ENCODE data around the gene FOXL1. TPM values are rescaled to one million over a fixed set of nuclear protein-coding genes. Genes with fewer than 3 reads are reported as not detected.

FOXL1 gene
- total and polyA plus RNA-seq, 2 donors = 0.19 to 0.62 TPM

GRCh38 chr16:86608301-86608747, 30.0 kb downstream of the FOXL1 start:
- Histone ChIP-seq H3K27ac (ENCODE audit: low read depth in 1 of 2, low read length in 1 of 2) (peak overlapping the region in 1 of 2 donors; percentile 22), H3K4me1 (ENCODE audit: control insufficient read depth in 2 of 2, insufficient read depth in 2 of 2, low read length in 2 of 2) (peaks cover 0 to 3% of the 10 kb centered on the region in 2 donors), H3K36me3 (ENCODE audit: control insufficient read depth in 2 of 2, insufficient read depth in 2 of 2, low read length in 1 of 2) (no peaks in the 10 kb centered on the region), H3K9me3 (ENCODE audit: control insufficient read depth in 2 of 2, insufficient read depth in 1 of 2, low read length in 1 of 2) (peaks cover 0 to 3% of the 10 kb centered on the region in 2 donors), H3K4me3 (ENCODE audit: low read length in 2 of 2) (no peak overlapping the region), H3K27me3 (ENCODE audit: control insufficient read depth in 2 of 2, insufficient read depth in 1 of 2, low read length in 1 of 2) (peaks cover 0 to 6% of the 10 kb centered on the region in 2 donors)
- 81% methylated on average over 2 of the region's 2 CpGs for WGBS
- no peak for DNase-seq (ENCODE audit: low read depth in 6 of 9, low spot score in 9 of 9)

GRCh38 chr16:86609115-86609514, 30.8 kb downstream of the FOXL1 start:
- no peak for DNase-seq (ENCODE audit: low read depth in 6 of 9, low spot score in 9 of 9)
- Histone ChIP-seq H3K27me3 (ENCODE audit: control insufficient read depth in 2 of 2, insufficient read depth in 1 of 2, low read length in 1 of 2) (peaks cover 0 to 6% of the 10 kb centered on the region in 2 donors), H3K9me3 (ENCODE audit: control insufficient read depth in 2 of 2, insufficient read depth in 1 of 2, low read length in 1 of 2) (peaks cover 0 to 3% of the 10 kb centered on the region in 2 donors), H3K4me3 (ENCODE audit: low read length in 2 of 2) (no peak overlapping the region), H3K27ac (ENCODE audit: low read depth in 1 of 2, low read length in 1 of 2) (no peak overlapping the region), H3K36me3 (ENCODE audit: control insufficient read depth in 2 of 2, insufficient read depth in 2 of 2, low read length in 1 of 2) (no peaks in the 10 kb centered on the region), H3K4me1 (ENCODE audit: control insufficient read depth in 2 of 2, insufficient read depth in 2 of 2, low read length in 2 of 2) (peaks cover 0 to 3% of the 10 kb centered on the region in 2 donors)
- WGBS = 96% methylated on average over 6 of the region's 6 CpGs

GRCh38 chr16:86609661-86610060, 31.3 kb downstream of the FOXL1 start:
- no peak overlapping the region for H3K27ac ChIP-seq (ENCODE audit: low read depth in 1 of 2, low read length in 1 of 2)

GRCh38 chr16:86610779-86611524, 32.6 kb downstream of the FOXL1 start:
- 85% methylated on average over 18 of the region's 18 CpGs for WGBS
- H3K9me3 ChIP-seq (ENCODE audit: control insufficient read depth in 2 of 2, insufficient read depth in 1 of 2, low read length in 1 of 2) = no peaks in the 10 kb centered on the region
- no peak for DNase-seq (ENCODE audit: low read depth in 6 of 9, low spot score in 9 of 9)
- no peaks in the 10 kb centered on the region for H3K4me1 ChIP-seq (ENCODE audit: control insufficient read depth in 2 of 2, insufficient read depth in 2 of 2, low read length in 2 of 2)
- H3K27ac ChIP-seq (ENCODE audit: low read depth in 1 of 2, low read length in 1 of 2) = no peak overlapping the region
- peaks cover 0 to 4% of the 10 kb centered on the region in 2 donors for H3K27me3 ChIP-seq (ENCODE audit: control insufficient read depth in 2 of 2, insufficient read depth in 1 of 2, low read length in 1 of 2)
- H3K36me3 ChIP-seq (ENCODE audit: control insufficient read depth in 2 of 2, insufficient read depth in 2 of 2, low read length in 1 of 2) = no peaks in the 10 kb centered on the region
- H3K4me3 ChIP-seq (ENCODE audit: low read length in 2 of 2) = no peak overlapping the region

More at GRCh38 chr16:86609661-86610060, 31.3 kb downstream of the FOXL1 start:
- DNase-seq (ENCODE audit: low read depth in 6 of 9, low spot score in 9 of 9) = no peak
- H3K9me3 ChIP-seq (ENCODE audit: control insufficient read depth in 2 of 2, insufficient read depth in 1 of 2, low read length in 1 of 2) = no peaks in the 10 kb centered on the region
- H3K27me3 ChIP-seq (ENCODE audit: control insufficient read depth in 2 of 2, insufficient read depth in 1 of 2, low read length in 1 of 2) = peaks cover 0 to 4% of the 10 kb centered on the region in 2 donors
- 91% methylated on average over 10 of the region's 10 CpGs for WGBS
- H3K36me3 ChIP-seq (ENCODE audit: control insufficient read depth in 2 of 2, insufficient read depth in 2 of 2, low read length in 1 of 2) = no peaks in the 10 kb centered on the region
- no peak overlapping the region for H3K4me3 ChIP-seq (ENCODE audit: low read length in 2 of 2)
- peaks cover 0 to under 1% of the 10 kb centered on the region in 2 donors for H3K4me1 ChIP-seq (ENCODE audit: control insufficient read depth in 2 of 2, insufficient read depth in 2 of 2, low read length in 2 of 2)

GRCh38 chr16:86611525-86611855, 33.1 kb downstream of the FOXL1 start:
- no peak overlapping the region for H3K27ac ChIP-seq (ENCODE audit: low read depth in 1 of 2, low read length in 1 of 2)
- peaks cover 0 to 4% of the 10 kb centered on the region in 2 donors for H3K27me3 ChIP-seq (ENCODE audit: control insufficient read depth in 2 of 2, insufficient read depth in 1 of 2, low read length in 1 of 2)
- 90% methylated on average over 7 of the region's 7 CpGs for WGBS
- H3K36me3 ChIP-seq (ENCODE audit: control insufficient read depth in 2 of 2, insufficient read depth in 2 of 2, low read length in 1 of 2) = no peaks in the 10 kb centered on the region
- no peaks in the 10 kb centered on the region for H3K4me1 ChIP-seq (ENCODE audit: control insufficient read depth in 2 of 2, insufficient read depth in 2 of 2, low read length in 2 of 2)
- no peak for DNase-seq (ENCODE audit: low read depth in 6 of 9, low spot score in 9 of 9)
- no peaks in the 10 kb centered on the region for H3K9me3 ChIP-seq (ENCODE audit: control insufficient read depth in 2 of 2, insufficient read depth in 1 of 2, low read length in 1 of 2)
- H3K4me3 ChIP-seq (ENCODE audit: low read length in 2 of 2) = no peak overlapping the region

GRCh38 chr16:86611941-86612340, 33.6 kb downstream of the FOXL1 start:
- Histone ChIP-seq H3K9me3 (ENCODE audit: control insufficient read depth in 2 of 2, insufficient read depth in 1 of 2, low read length in 1 of 2) (no peaks in the 10 kb centered on the region), H3K4me1 (ENCODE audit: control insufficient read depth in 2 of 2, insufficient read depth in 2 of 2, low read length in 2 of 2) (no peaks in the 10 kb centered on the region), H3K4me3 (ENCODE audit: low read length in 2 of 2) (no peak overlapping the region), H3K36me3 (ENCODE audit: control insufficient read depth in 2 of 2, insufficient read depth in 2 of 2, low read length in 1 of 2) (no peaks in the 10 kb centered on the region), H3K27me3 (ENCODE audit: control insufficient read depth in 2 of 2, insufficient read depth in 1 of 2, low read length in 1 of 2) (peaks cover 0 to 4% of the 10 kb centered on the region in 2 donors), H3K27ac (ENCODE audit: low read depth in 1 of 2, low read length in 1 of 2) (no peak overlapping the region)
- 94% methylated on average over 3 of the region's 3 CpGs for WGBS
- DNase-seq (ENCODE audit: low read depth in 6 of 9, low spot score in 9 of 9) = no peak

GRCh38 chr16:86614699-86615098, 36.4 kb downstream of the FOXL1 start:
- no peak for DNase-seq (ENCODE audit: low read depth in 6 of 9, low spot score in 9 of 9)
- Histone ChIP-seq H3K27me3 (ENCODE audit: control insufficient read depth in 2 of 2, insufficient read depth in 1 of 2, low read length in 1 of 2) (peaks cover 0 to 4% of the 10 kb centered on the region in 2 donors), H3K36me3 (ENCODE audit: control insufficient read depth in 2 of 2, insufficient read depth in 2 of 2, low read length in 1 of 2) (no peaks in the 10 kb centered on the region), H3K4me3 (ENCODE audit: low read length in 2 of 2) (no peak overlapping the region), H3K4me1 (ENCODE audit: control insufficient read depth in 2 of 2, insufficient read depth in 2 of 2, low read length in 2 of 2) (no peaks in the 10 kb centered on the region), H3K9me3 (ENCODE audit: control insufficient read depth in 2 of 2, insufficient read depth in 1 of 2, low read length in 1 of 2) (no peaks in the 10 kb centered on the region), H3K27ac (ENCODE audit: low read depth in 1 of 2, low read length in 1 of 2) (no peak overlapping the region)
- WGBS = 90% methylated on average over 5 of the region's 5 CpGs

- no peaks in the 10 kb centered on the region for H3K9me3 ChIP-seq (ENCODE audit: control insufficient read depth in 2 of 2, insufficient read depth in 1 of 2, low read length in 1 of 2)
- H3K4me3 ChIP-seq (ENCODE audit: low read length in 2 of 2) = no peak overlapping the region
- 90% methylated on average over 5 of the region's 5 CpGs for whole genome bisulfite sequencing
- no peak for DNase-seq (ENCODE audit: low read depth in 6 of 9, low spot score in 9 of 9)
- no peaks in the 10 kb centered on the region for H3K36me3 ChIP-seq (ENCODE audit: control insufficient read depth in 2 of 2, insufficient read depth in 2 of 2, low read length in 1 of 2)
- H3K27ac ChIP-seq (ENCODE audit: low read depth in 1 of 2, low read length in 1 of 2) = no peak overlapping the region
- H3K4me1 ChIP-seq (ENCODE audit: control insufficient read depth in 2 of 2, insufficient read depth in 2 of 2, low read length in 2 of 2) = no peaks in the 10 kb centered on the region
- no peaks in the 10 kb centered on the region for H3K27me3 ChIP-seq (ENCODE audit: control insufficient read depth in 2 of 2, insufficient read depth in 1 of 2, low read length in 1 of 2)
Measured at GRCh38 chr16:86616906-86617305, 38.6 kb downstream of the FOXL1 start.

GRCh38 chr16:86618431-86619238, 40.3 kb downstream of the FOXL1 start:
- H3K9me3 ChIP-seq (ENCODE audit: control insufficient read depth in 2 of 2, insufficient read depth in 1 of 2, low read length in 1 of 2) = no peaks in the 10 kb centered on the region
- H3K4me3 ChIP-seq (ENCODE audit: low read length in 2 of 2) = no peak overlapping the region
- H3K27ac ChIP-seq (ENCODE audit: low read depth in 1 of 2, low read length in 1 of 2) = no peak overlapping the region
- 93% methylated on average over 16 of the region's 16 CpGs for WGBS
- no peaks in the 10 kb centered on the region for H3K27me3 ChIP-seq (ENCODE audit: control insufficient read depth in 2 of 2, insufficient read depth in 1 of 2, low read length in 1 of 2)
- H3K36me3 ChIP-seq (ENCODE audit: control insufficient read depth in 2 of 2, insufficient read depth in 2 of 2, low read length in 1 of 2) = no peaks in the 10 kb centered on the region
- no peaks in the 10 kb centered on the region for H3K4me1 ChIP-seq (ENCODE audit: control insufficient read depth in 2 of 2, insufficient read depth in 2 of 2, low read length in 2 of 2)
- no peak for DNase-seq (ENCODE audit: low read depth in 6 of 9, low spot score in 9 of 9)

Measured in thymus (tissue), 11 donors.